MM.1S (cell line): ENCODE measurements around the gene CHRND.

Experiments
- DNase-seq: peaks from one replicate; pipeline ENCODE4 v3.0.0-alpha.2; 2015
- H2AFZ ChIP-seq: fragments of 300-600 bp; sonication (generic); 2 replicates; pipeline ENCODE4 v1.6.0; 2016; ENCODE audit warnings: antibody characterized with exemption, low read length
- H3F3A ChIP-seq: fragments of 300-600 bp; sonication (generic); 2 replicates; pipeline ENCODE4 v1.6.1; 2016; ENCODE audit warnings: mild to moderate bottlenecking, antibody characterized with exemption, low read length, moderate library complexity, mixed read lengths; ENCODE audit not compliant: insufficient read depth
- H3K27ac ChIP-seq: fragments of 300-600 bp; sonication (generic); 2 replicates; pipeline ENCODE4 v1.5.1; 2016; ENCODE audit warnings: mild to moderate bottlenecking, low read length
- H3K27me3 ChIP-seq: fragments of 300-600 bp; sonication (generic); replicated peaks from 2 replicates; pipeline ENCODE4 v1.6.0; 2016; ENCODE audit warnings: low read length; ENCODE audit not compliant: insufficient read depth
- H3K36me3 ChIP-seq: fragments of 300-600 bp; sonication (generic); replicated peaks from 2 replicates; pipeline ENCODE4 v1.6.1; 2016; ENCODE audit warnings: mild to moderate bottlenecking, low read length, mixed read lengths; ENCODE audit not compliant: insufficient read depth
- H3K4me1 ChIP-seq: fragments of 300-600 bp; sonication (generic); 2 replicates; pipeline ENCODE4 v1.6.1; 2016; ENCODE audit warnings: low read length, mixed read lengths
- H3K4me2 ChIP-seq: fragments of 300-600 bp; sonication (generic); 2 replicates; pipeline ENCODE4 v1.6.0; 2016; ENCODE audit warnings: low read depth, low read length
- H3K4me3 ChIP-seq: fragments of 300-600 bp; sonication (generic); 2 replicates; pipeline ENCODE4 v1.5.1; 2016; ENCODE audit warnings: low read length, mixed read lengths
- H3K79me2 ChIP-seq: fragments of 300-600 bp; sonication (generic); 2 replicates; pipeline ENCODE4 v1.6.1; 2016; ENCODE audit warnings: mixed run types, low read length, mixed read lengths
- H3K9ac ChIP-seq: fragments of 300-600 bp; sonication (generic); 2 replicates; pipeline ENCODE4 v1.6.1; 2016; ENCODE audit warnings: low read length, mixed read lengths
- H3K9me2 ChIP-seq: fragments of 300-600 bp; sonication (generic); replicated peaks from 2 replicates; pipeline ENCODE4 v1.6.1; 2016; ENCODE audit warnings: mild to moderate bottlenecking, low read length, mixed read lengths; ENCODE audit not compliant: insufficient read depth
- H3K9me3 ChIP-seq: fragments of 300-600 bp; sonication (generic); replicated peaks from 2 replicates; pipeline ENCODE4 v1.6.1; 2016; ENCODE audit warnings: mild to moderate bottlenecking, low read length, mixed read lengths; ENCODE audit not compliant: insufficient read depth
- H4K20me1 ChIP-seq: fragments of 300-600 bp; sonication (generic); 2 replicates; pipeline ENCODE4 v1.6.1; 2016; ENCODE audit warnings: mild to moderate bottlenecking, low read length, moderate library complexity, mixed read lengths; ENCODE audit not compliant: insufficient read depth
- EZH2 ChIP-seq: fragments of 300-600 bp; sonication (generic); optimal IDR thresholded peaks from 2 replicates; pipeline ENCODE3; 2017; ENCODE audit warnings: low read depth, mild to moderate bottlenecking, antibody characterized with exemption, low read length, mixed read lengths
- EZH2phosphoT487 ChIP-seq: fragments of 300-600 bp; sonication (generic); IDR thresholded peaks from 2 replicates; pipeline ENCODE4 v1.6.1; 2018; ENCODE audit warnings: antibody characterized with exemption, low read length
- TF ChIP-seq, protein P1 (sequence below): fragments of 300-600 bp; sonication (generic); IDR thresholded peaks from 2 replicates; pipeline ENCODE4 v1.5.1; 2016; ENCODE audit warnings: antibody characterized with exemption, low read length, mixed read lengths

The CHRND gene

DNA sequence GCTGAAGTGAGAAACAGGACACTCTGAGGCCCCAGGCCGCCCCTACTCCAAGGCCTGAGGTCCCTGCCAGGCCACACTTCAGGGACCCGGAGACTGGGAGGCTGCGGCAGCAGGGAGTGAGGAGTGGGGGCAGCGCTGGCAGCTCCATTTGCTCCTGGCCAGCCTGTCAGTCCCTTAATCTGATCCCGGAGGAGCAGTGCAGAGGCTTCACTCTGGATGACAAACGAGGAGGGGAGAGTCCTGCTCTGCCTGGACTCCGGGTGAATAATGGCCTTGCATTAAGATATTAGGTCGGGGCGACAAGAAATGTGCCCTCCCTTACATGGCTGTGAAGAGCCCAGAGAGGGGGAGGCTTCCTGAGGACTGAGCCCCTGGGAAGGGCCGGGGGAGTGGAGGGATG is 20.1 kb upstream of the CHRND start:
- Histone ChIP-seq H3K4me2 (no peak overlapping the region), H3K4me3 (no peak overlapping the region), H3K36me3 (no peaks in the 10 kb centered on the region), H3F3A (no peaks in the 10 kb centered on the region), H3K9me2 (no peaks in the 10 kb centered on the region), H3K27me3 (peaks cover 43% of the 10 kb centered on the region), H3K9me3 (no peaks in the 10 kb centered on the region), H3K4me1 (no peaks in the 10 kb centered on the region), H3K79me2 (no peaks in the 10 kb centered on the region), H2AFZ (no peak overlapping the region), H3K9ac (no peak overlapping the region), H3K27ac (no peak overlapping the region), H4K20me1 (no peaks in the 10 kb centered on the region)
- no peak for DNase-seq
- TF ChIP-seq, protein P1, sequence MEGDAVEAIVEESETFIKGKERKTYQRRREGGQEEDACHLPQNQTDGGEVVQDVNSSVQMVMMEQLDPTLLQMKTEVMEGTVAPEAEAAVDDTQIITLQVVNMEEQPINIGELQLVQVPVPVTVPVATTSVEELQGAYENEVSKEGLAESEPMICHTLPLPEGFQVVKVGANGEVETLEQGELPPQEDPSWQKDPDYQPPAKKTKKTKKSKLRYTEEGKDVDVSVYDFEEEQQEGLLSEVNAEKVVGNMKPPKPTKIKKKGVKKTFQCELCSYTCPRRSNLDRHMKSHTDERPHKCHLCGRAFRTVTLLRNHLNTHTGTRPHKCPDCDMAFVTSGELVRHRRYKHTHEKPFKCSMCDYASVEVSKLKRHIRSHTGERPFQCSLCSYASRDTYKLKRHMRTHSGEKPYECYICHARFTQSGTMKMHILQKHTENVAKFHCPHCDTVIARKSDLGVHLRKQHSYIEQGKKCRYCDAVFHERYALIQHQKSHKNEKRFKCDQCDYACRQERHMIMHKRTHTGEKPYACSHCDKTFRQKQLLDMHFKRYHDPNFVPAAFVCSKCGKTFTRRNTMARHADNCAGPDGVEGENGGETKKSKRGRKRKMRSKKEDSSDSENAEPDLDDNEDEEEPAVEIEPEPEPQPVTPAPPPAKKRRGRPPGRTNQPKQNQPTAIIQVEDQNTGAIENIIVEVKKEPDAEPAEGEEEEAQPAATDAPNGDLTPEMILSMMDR: no peak
- TF ChIP-seq EZH2 (no peak), EZH2phosphoT487 (no peak)

DNA sequence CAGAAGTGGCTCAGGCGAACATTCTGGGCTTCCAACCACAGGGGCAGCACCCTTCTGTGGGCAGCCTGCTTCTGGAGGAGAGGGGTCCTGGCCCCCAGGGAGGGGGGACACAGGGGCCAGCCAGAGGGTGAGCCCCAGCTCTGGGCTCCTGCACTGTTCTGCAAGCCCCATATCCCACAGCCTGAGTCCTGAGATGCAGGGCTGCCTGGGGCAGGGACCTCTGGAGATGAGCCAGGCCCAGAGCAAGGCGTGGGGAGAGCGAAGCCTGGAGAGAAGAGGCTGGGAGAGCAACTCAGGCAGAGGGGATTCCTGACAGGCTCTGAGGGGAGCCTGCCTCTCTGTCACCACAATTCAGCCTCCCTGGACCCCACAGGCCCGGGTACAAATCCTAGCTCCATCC is 19.3 kb upstream of the CHRND start:
- Histone ChIP-seq H2AFZ (no peak overlapping the region), H3K27ac (no peak overlapping the region), H3K27me3 (peaks cover 43% of the 10 kb centered on the region), H3K9me3 (no peaks in the 10 kb centered on the region), H3K9ac (no peak overlapping the region), H3K4me1 (no peaks in the 10 kb centered on the region), H3K9me2 (no peaks in the 10 kb centered on the region), H3K36me3 (no peaks in the 10 kb centered on the region), H3F3A (no peaks in the 10 kb centered on the region), H3K4me3 (no peak overlapping the region), H3K4me2 (no peak overlapping the region), H4K20me1 (no peaks in the 10 kb centered on the region), H3K79me2 (no peaks in the 10 kb centered on the region)
- TF ChIP-seq EZH2 (no peak), EZH2phosphoT487 (no peak)
- TF ChIP-seq, protein P1: no peak
- no peak for DNase-seq

DNA sequence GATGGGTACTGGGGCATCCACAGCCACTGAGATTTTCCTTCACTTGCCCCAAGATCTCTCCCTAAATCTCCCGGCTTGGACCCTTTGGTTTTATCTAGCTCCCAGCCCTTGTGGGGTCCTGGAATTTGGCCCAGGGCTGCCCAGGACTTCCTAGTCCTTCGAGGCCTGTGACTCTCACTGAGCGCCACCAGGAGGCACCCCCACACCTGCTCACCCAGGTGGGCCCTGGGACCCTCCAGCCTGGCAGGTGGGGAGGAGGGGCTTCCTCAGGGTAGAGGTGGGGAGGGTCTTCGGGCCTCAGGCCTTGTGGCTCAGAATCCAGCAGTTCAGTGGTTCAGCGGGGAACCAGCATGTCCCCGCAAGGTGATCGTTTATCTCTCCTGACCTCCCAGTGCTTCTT is 17.7 kb upstream of the CHRND start:
- no peak overlapping the region for H3K4me2 ChIP-seq
- H3K27me3 ChIP-seq: peaks cover 34% of the 10 kb centered on the region
- no peaks in the 10 kb centered on the region for H3K36me3 ChIP-seq
- H3K4me3 ChIP-seq: no peak overlapping the region
- DNase-seq: no peak
- H3K9ac ChIP-seq: no peak overlapping the region
- H3K27ac ChIP-seq: no peak overlapping the region
- TF ChIP-seq, protein P1: no peak
- no peak for TF ChIP-seq EZH2
- no peak for TF ChIP-seq EZH2phosphoT487
- no peaks in the 10 kb centered on the region for H3K9me2 ChIP-seq
- H3F3A ChIP-seq: no peaks in the 10 kb centered on the region
- no peaks in the 10 kb centered on the region for H3K4me1 ChIP-seq
- H3K79me2 ChIP-seq: no peaks in the 10 kb centered on the region
- H4K20me1 ChIP-seq: no peaks in the 10 kb centered on the region
- no peaks in the 10 kb centered on the region for H3K9me3 ChIP-seq
- H2AFZ ChIP-seq: no peak overlapping the region
